ENCODE results near the gene TRIM72. TPM values are rescaled to one million over a fixed set of nuclear protein-coding genes. Genes with fewer than 3 reads are reported as not detected.

The TRIM72 gene
- total RNA-seq, 4 donors from 2014 or later, result 0.15 to 0.17 TPM; not detected in 2

GRCh38 chr16:31202414-31203375 lies 11.2 kb upstream of the TRIM72 start, which contains the start of gene PYCARD:
Gene PYCARD (minus strand): TSS chr16:31202760. CDS start chr16:31202690, 70 bp downstream.
- no peaks in the 10 kb centered on the region for H3K9me3 ChIP-seq
- peak within 1 kb of the TSS; percentile 69 for H3K4me3 ChIP-seq
- peak in 1 of 2 donors; percentile 80 for DNase-seq (ENCODE audit: low spot score in 2 of 2)
- TF ChIP-seq EP300 (IDR thresholded peaks at IDR 0.05) (no peak), CTCF (IDR thresholded peaks at IDR 0.05) (no peak), POLR2A (IDR thresholded peaks at IDR 0.05) (no peak), POLR2AphosphoS5 (IDR thresholded peaks at IDR 0.05) (no peak)
- H3K27me3 ChIP-seq, result no peaks in the 10 kb centered on the region
- WGBS, result 1% methylated on average over 56 of the region's 69 CpGs
- H3K4me1 ChIP-seq, result peaks cover 53% of the 10 kb centered on the region
- no peaks in the 10 kb centered on the region for H3K36me3 ChIP-seq
- H3K27ac ChIP-seq, result peak within 1 kb of the TSS; percentile 77

GRCh38 chr16:31204871-31205666 lies 8.8 kb upstream of the TRIM72 start:
- Histone ChIP-seq H3K9me3 (no peaks in the 10 kb centered on the region), H3K27me3 (no peaks in the 10 kb centered on the region), H3K4me1 (peaks cover 34% of the 10 kb centered on the region), H3K36me3 (no peaks in the 10 kb centered on the region), H3K27ac (no peak overlapping the region), H3K4me3 (no peak overlapping the region)
- DNase-seq (ENCODE audit: low spot score in 2 of 2), result no peak
- no peak for TF ChIP-seq EP300 (IDR thresholded peaks at IDR 0.05)
- TF ChIP-seq POLR2A (IDR thresholded peaks at IDR 0.05), result no peak
- TF ChIP-seq POLR2AphosphoS5 (IDR thresholded peaks at IDR 0.05), result no peak
- WGBS, result 85% methylated on average over 9 of the region's 9 CpGs

GRCh38 chr16:31206776-31207175 lies 7.1 kb upstream of the TRIM72 start:
- H3K4me3 ChIP-seq, result no peak overlapping the region
- H3K9me3 ChIP-seq, result no peaks in the 10 kb centered on the region
- WGBS, result 55% methylated on average over 6 of the region's 6 CpGs
- no peaks in the 10 kb centered on the region for H3K36me3 ChIP-seq
- no peak for DNase-seq (ENCODE audit: low spot score in 2 of 2)
- H3K27ac ChIP-seq, result no peak overlapping the region
- peaks cover 20% of the 10 kb centered on the region for H3K4me1 ChIP-seq
- TF ChIP-seq EP300 (IDR thresholded peaks at IDR 0.05), result no peak
- no peak for TF ChIP-seq POLR2AphosphoS5 (IDR thresholded peaks at IDR 0.05)
- TF ChIP-seq CTCF (IDR thresholded peaks at IDR 0.05), result no peak
- no peak for TF ChIP-seq POLR2A (IDR thresholded peaks at IDR 0.05)
- no peaks in the 10 kb centered on the region for H3K27me3 ChIP-seq

- Histone ChIP-seq H3K4me3 (no peak overlapping the region), H3K9me3 (no peaks in the 10 kb centered on the region), H3K27ac (no peak overlapping the region), H3K27me3 (peaks cover 23% of the 10 kb centered on the region), H3K36me3 (no peaks in the 10 kb centered on the region), H3K4me1 (peaks cover 32% of the 10 kb centered on the region)
- DNase-seq (ENCODE audit: low spot score in 2 of 2), result no peak
- no peak for TF ChIP-seq POLR2A (IDR thresholded peaks at IDR 0.05)
- TF ChIP-seq POLR2AphosphoS5 (IDR thresholded peaks at IDR 0.05), result no peak
- no peak for TF ChIP-seq EP300 (IDR thresholded peaks at IDR 0.05)
- no peak for TF ChIP-seq CTCF (IDR thresholded peaks at IDR 0.05)
- whole genome bisulfite sequencing, result 100% methylated on average over 1 of the region's 1 CpG
Observed at GRCh38 chr16:31213342-31213741, 577 bp upstream of the TRIM72 start.

GRCh38 chr16:31214708-31215286 lies 878 bp downstream of the TRIM72 start:
- WGBS, result 7% methylated on average over 15 of the region's 58 CpGs
- no peak for DNase-seq (ENCODE audit: low spot score in 2 of 2)
- H3K27me3 ChIP-seq, result peaks cover 32% of the 10 kb centered on the region
- no peaks in the 10 kb centered on the region for H3K9me3 ChIP-seq
- TF ChIP-seq POLR2AphosphoS5 (IDR thresholded peaks at IDR 0.05) (no peak), EP300 (IDR thresholded peaks at IDR 0.05) (no peak), CTCF (IDR thresholded peaks at IDR 0.05) (no peak), POLR2A (IDR thresholded peaks at IDR 0.05) (no peak)
- no peak overlapping the region for H3K27ac ChIP-seq
- peaks cover 32% of the 10 kb centered on the region for H3K4me1 ChIP-seq
- no peaks in the 10 kb centered on the region for H3K36me3 ChIP-seq
- H3K4me3 ChIP-seq, result peak overlapping the region; percentile 54
